ENCODE data around the gene TMEM145. TPM values are rescaled to one million over a fixed set of nuclear protein-coding genes. Genes with fewer than 3 reads are reported as not detected.

Gene TMEM145
- total RNA-seq, 1 donor from 2014 or later, result not detected

- DNase-seq (ENCODE audit: low spot score), result no peak
- ATAC-seq, result peak; percentile 63
- intact Hi-C loops (cut with DNase I), result no loop called here
These were observed 32.2 kb downstream of the TMEM145 start for GRCh38 chr19:42345191-42345812.

GRCh38 chr19:42348211-42348610, 35.1 kb downstream of the TMEM145 start:
- ATAC-seq (no peak), DNase-seq (ENCODE audit: low spot score) (no peak)
- intact Hi-C loops (cut with DNase I), result no loop called here

GRCh38 chr19:42349378-42350107, 36.4 kb downstream of the TMEM145 start:
- no peak for ATAC-seq
- no peak for DNase-seq (ENCODE audit: low spot score)
- intact Hi-C loops (cut with DNase I), result no loop called here

- intact Hi-C loops (cut with DNase I), result no loop called here
- ATAC-seq (no peak), DNase-seq (ENCODE audit: low spot score) (no peak)
These were observed 37.3 kb downstream of the TMEM145 start for GRCh38 chr19:42350417-42350816.

- intact Hi-C loops (cut with DNase I), result no loop called here
- ATAC-seq, result no peak
- DNase-seq (ENCODE audit: low spot score), result no peak
These were observed 38.1 kb downstream of the TMEM145 start for GRCh38 chr19:42351079-42351735.

- ATAC-seq (no peak), DNase-seq (ENCODE audit: low spot score) (no peak)
- intact Hi-C loops (cut with DNase I), result no loop called here
These were observed 39.5 kb downstream of the TMEM145 start for GRCh38 chr19:42352301-42353259.

- ATAC-seq, result no peak
- intact Hi-C loops (cut with DNase I), result no loop called here
- DNase-seq (ENCODE audit: low spot score), result no peak
These were observed 40.4 kb downstream of the TMEM145 start for GRCh38 chr19:42353341-42354015.

GRCh38 chr19:42355896-42356295, 42.8 kb downstream of the TMEM145 start:
- intact Hi-C loops (cut with DNase I), result no loop called here
- ATAC-seq (no peak), DNase-seq (ENCODE audit: low spot score) (no peak)

GRCh38 chr19:42356686-42357085, 43.6 kb downstream of the TMEM145 start:
- intact Hi-C loops (cut with DNase I), result no loop called here
- ATAC-seq (no peak), DNase-seq (ENCODE audit: low spot score) (no peak)

GRCh38 chr19:42357290-42357689, 44.2 kb downstream of the TMEM145 start:
- intact Hi-C loops (cut with DNase I), result no loop called here
- DNase-seq (ENCODE audit: low spot score) (no peak), ATAC-seq (no peak)

- DNase-seq (ENCODE audit: low spot score), result no peak
- intact Hi-C loops (cut with DNase I), result no loop called here
- ATAC-seq, result no peak
These were observed 47.9 kb downstream of the TMEM145 start for GRCh38 chr19:42360787-42361544.

- ATAC-seq (no peak), DNase-seq (ENCODE audit: low spot score) (no peak)
- intact Hi-C loops (cut with DNase I), result no loop called here
These were observed 48.4 kb downstream of the TMEM145 start for GRCh38 chr19:42361545-42361910.

- ATAC-seq, result no peak
- no peak for DNase-seq (ENCODE audit: low spot score)
- intact Hi-C loops (cut with DNase I), result no loop called here
These were observed 49.2 kb downstream of the TMEM145 start for GRCh38 chr19:42362342-42362741.

- ATAC-seq, result no peak
- intact Hi-C loops (cut with DNase I), result no loop called here
- no peak for DNase-seq (ENCODE audit: low spot score)
These were observed 49.9 kb downstream of the TMEM145 start for GRCh38 chr19:42362891-42363440.

GRCh38 chr19:42363614-42364346, 50.7 kb downstream of the TMEM145 start:
- ATAC-seq, result no peak
- intact Hi-C loops (cut with DNase I), result no loop called here
- DNase-seq (ENCODE audit: low spot score), result no peak

GRCh38 chr19:42366673-42367072, 53.6 kb downstream of the TMEM145 start:
- ATAC-seq (no peak), DNase-seq (ENCODE audit: low spot score) (no peak)
- intact Hi-C loops (cut with DNase I), result no loop called here

- DNase-seq (ENCODE audit: low spot score) (no peak), ATAC-seq (no peak)
- intact Hi-C loops (cut with DNase I), result no loop called here
These were observed 54.8 kb downstream of the TMEM145 start for GRCh38 chr19:42367929-42368328.

Measured in sciatic nerve (tissue), 2 donors.